NCI-H2196 treated with DMSO at 0.1 percent for 48 hours (cell line): ENCODE measurements around the gene SLC35D1.
A peak's percentile ranks its signal among the peaks of the same experiment; 100 is the strongest.

ENCODE experiments used
- DNase-seq: peaks from one replicate; lab custom pipeline; 2025; ENCODE audit not compliant: unreplicated experiment; lab: John Stamatoyannopoulos, UW

The SLC35D1 gene

GRCh38 chr1:67044631-67045270 lies 9.2 kb downstream of the SLC35D1 start:
- no peak for DNase-seq

- no peak for DNase-seq
These were observed 10.6 kb downstream of the SLC35D1 start for GRCh38 chr1:67043366-67043765.

GRCh38 chr1:67041841-67042503 lies 12.0 kb downstream of the SLC35D1 start:
- DNase-seq: no peak

GRCh38 chr1:67040405-67040804 lies 13.5 kb downstream of the SLC35D1 start:
- DNase-seq: no peak

GRCh38 chr1:67031859-67032247 lies 22.1 kb downstream of the SLC35D1 start:
- no peak for DNase-seq

- DNase-seq: no peak
These were observed 22.7 kb downstream of the SLC35D1 start for GRCh38 chr1:67031121-67031858.

GRCh38 chr1:67029472-67029871 lies 24.5 kb downstream of the SLC35D1 start:
- no peak for DNase-seq

- DNase-seq: no peak
These were observed 33.2 kb downstream of the SLC35D1 start for GRCh38 chr1:67020765-67021164.

- no peak for DNase-seq
These were observed 33.6 kb downstream of the SLC35D1 start for GRCh38 chr1:67020304-67020703.

GRCh38 chr1:67019600-67020136 lies 34.3 kb downstream of the SLC35D1 start:
- no peak for DNase-seq

- DNase-seq: no peak
These were observed 34.8 kb downstream of the SLC35D1 start for GRCh38 chr1:67019121-67019520.

GRCh38 chr1:67018574-67018973 lies 35.4 kb downstream of the SLC35D1 start:
- DNase-seq: no peak

GRCh38 chr1:67013573-67013972 lies 40.4 kb downstream of the SLC35D1 start:
- DNase-seq: no peak

- no peak for DNase-seq
These were observed 44.2 kb downstream of the SLC35D1 start for GRCh38 chr1:67009792-67010191.

- DNase-seq: peak; percentile 83
These were observed 48.9 kb downstream of the SLC35D1 start for GRCh38 chr1:67005068-67005467.

GRCh38 chr1:67004176-67004575 lies 49.8 kb downstream of the SLC35D1 start:
- peak; percentile 93 for DNase-seq

GRCh38 chr1:67001682-67002425 lies 52.1 kb downstream of the SLC35D1 start:
- no peak for DNase-seq

GRCh38 chr1:66999640-67000400 lies 54.1 kb downstream of the SLC35D1 start:
- no peak for DNase-seq

- no peak for DNase-seq
These were observed 55.0 kb downstream of the SLC35D1 start for GRCh38 chr1:66998972-66999371.

GRCh38 chr1:66996018-66996682 lies 57.8 kb downstream of the SLC35D1 start:
- DNase-seq: peak; percentile 51
